Measurements from ENCODE around the gene SETMAR.
"Not testable (repeated sequence)": the region's sequence is repeated elsewhere in the genome, so short reads cannot be mapped to it uniquely, and the experiment has no call there.

Gene SETMAR

GRCh38 chr3:4297486-4297885 is 5.7 kb upstream of the SETMAR start:
- TF ChIP-seq CTCF (IDR thresholded peaks at IDR 0.05; ENCODE audit: control insufficient read depth, insufficient read depth, low read depth, low read length, missing control alignments): no peak
- H3K4me3 ChIP-seq (ENCODE audit: control insufficient read depth, low read depth, low read length): no peak overlapping the region
- no peak for DNase-seq (ENCODE audit: low read depth)

GRCh38 chr3:4302747-4303146 is 422 bp upstream of the SETMAR start:
- H3K4me3 ChIP-seq (ENCODE audit: control insufficient read depth, low read depth, low read length): peak overlapping the region; percentile 69
- no peak for TF ChIP-seq CTCF (IDR thresholded peaks at IDR 0.05; ENCODE audit: control insufficient read depth, insufficient read depth, low read depth, low read length, missing control alignments)
- no peak for DNase-seq (ENCODE audit: low read depth)

- H3K4me3 ChIP-seq (ENCODE audit: control insufficient read depth, low read depth, low read length); DNase-seq (ENCODE audit: low read depth): not testable (repeated sequence)
Measured at GRCh38 chr3:4305210-4305609, 2.0 kb downstream of the SETMAR start.

- no peak for TF ChIP-seq CTCF (IDR thresholded peaks at IDR 0.05; ENCODE audit: control insufficient read depth, insufficient read depth, low read depth, low read length, missing control alignments)
- no peak overlapping the region for H3K4me3 ChIP-seq (ENCODE audit: control insufficient read depth, low read depth, low read length)
- no peak for DNase-seq (ENCODE audit: low read depth)
Measured at GRCh38 chr3:4306091-4306490, 2.9 kb downstream of the SETMAR start.

- TF ChIP-seq CTCF (IDR thresholded peaks at IDR 0.05; ENCODE audit: control insufficient read depth, insufficient read depth, low read depth, low read length, missing control alignments): no peak
- DNase-seq (ENCODE audit: low read depth): no peak
- no peak overlapping the region for H3K4me3 ChIP-seq (ENCODE audit: control insufficient read depth, low read depth, low read length)
Measured at GRCh38 chr3:4306860-4307259, 3.7 kb downstream of the SETMAR start.

GRCh38 chr3:4309491-4310128 is 6.4 kb downstream of the SETMAR start:
- no peak for DNase-seq (ENCODE audit: low read depth)
- no peak overlapping the region for H3K4me3 ChIP-seq (ENCODE audit: control insufficient read depth, low read depth, low read length)
- no peak for TF ChIP-seq CTCF (IDR thresholded peaks at IDR 0.05; ENCODE audit: control insufficient read depth, insufficient read depth, low read depth, low read length, missing control alignments)

- no peak overlapping the region for H3K4me3 ChIP-seq (ENCODE audit: control insufficient read depth, low read depth, low read length)
- no peak for TF ChIP-seq CTCF (IDR thresholded peaks at IDR 0.05; ENCODE audit: control insufficient read depth, insufficient read depth, low read depth, low read length, missing control alignments)
- no peak for DNase-seq (ENCODE audit: low read depth)
Measured at GRCh38 chr3:4310971-4311370, 7.8 kb downstream of the SETMAR start.
